ENCODE results near the gene AFTPH. TPM values are rescaled to one million over a fixed set of nuclear protein-coding genes. Genes with fewer than 3 reads are reported as not detected.

Gene AFTPH
- total RNA-seq, 1 donor from 2014 or later = 11.3 TPM

DNA sequence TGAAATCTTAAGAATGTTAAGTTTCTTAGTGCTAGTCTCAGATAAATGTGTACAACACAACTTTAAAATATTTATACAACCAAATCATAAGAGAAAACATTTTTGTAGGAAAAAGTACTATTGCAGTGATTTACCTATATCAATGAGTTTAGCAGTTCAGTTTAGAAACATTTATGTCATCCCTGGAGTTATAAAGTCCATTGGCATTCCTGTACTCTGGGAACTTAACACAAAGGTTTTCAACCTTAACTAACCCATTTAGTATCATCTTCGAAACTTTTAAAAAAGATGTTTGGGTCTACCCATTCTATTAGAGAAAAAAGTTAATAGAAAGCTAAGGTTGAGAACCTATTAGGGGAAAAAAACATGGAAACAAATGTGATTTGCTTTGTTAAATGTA is 10.9 kb downstream of the AFTPH start:
- no peak for DNase-seq
- no peaks in the 10 kb centered on the region for H3K9me3 ChIP-seq (replicated peaks)
- H3K27me3 ChIP-seq (ENCODE audit: low read depth) = no peaks in the 10 kb centered on the region
- no peak overlapping the region for H3K4me3 ChIP-seq
- intact Hi-C loops (cut with micrococcal nuclease) = no loop called here
- peaks cover 45% of the 10 kb centered on the region for H3K4me1 ChIP-seq
- TF ChIP-seq, protein P1, sequence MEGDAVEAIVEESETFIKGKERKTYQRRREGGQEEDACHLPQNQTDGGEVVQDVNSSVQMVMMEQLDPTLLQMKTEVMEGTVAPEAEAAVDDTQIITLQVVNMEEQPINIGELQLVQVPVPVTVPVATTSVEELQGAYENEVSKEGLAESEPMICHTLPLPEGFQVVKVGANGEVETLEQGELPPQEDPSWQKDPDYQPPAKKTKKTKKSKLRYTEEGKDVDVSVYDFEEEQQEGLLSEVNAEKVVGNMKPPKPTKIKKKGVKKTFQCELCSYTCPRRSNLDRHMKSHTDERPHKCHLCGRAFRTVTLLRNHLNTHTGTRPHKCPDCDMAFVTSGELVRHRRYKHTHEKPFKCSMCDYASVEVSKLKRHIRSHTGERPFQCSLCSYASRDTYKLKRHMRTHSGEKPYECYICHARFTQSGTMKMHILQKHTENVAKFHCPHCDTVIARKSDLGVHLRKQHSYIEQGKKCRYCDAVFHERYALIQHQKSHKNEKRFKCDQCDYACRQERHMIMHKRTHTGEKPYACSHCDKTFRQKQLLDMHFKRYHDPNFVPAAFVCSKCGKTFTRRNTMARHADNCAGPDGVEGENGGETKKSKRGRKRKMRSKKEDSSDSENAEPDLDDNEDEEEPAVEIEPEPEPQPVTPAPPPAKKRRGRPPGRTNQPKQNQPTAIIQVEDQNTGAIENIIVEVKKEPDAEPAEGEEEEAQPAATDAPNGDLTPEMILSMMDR (IDR thresholded peaks at IDR 0.05; ENCODE audit: borderline replicate concordance) = no peak
- no peaks in the 10 kb centered on the region for H3K36me3 ChIP-seq
- H3K27ac ChIP-seq (replicated peaks) = no peak overlapping the region

DNA sequence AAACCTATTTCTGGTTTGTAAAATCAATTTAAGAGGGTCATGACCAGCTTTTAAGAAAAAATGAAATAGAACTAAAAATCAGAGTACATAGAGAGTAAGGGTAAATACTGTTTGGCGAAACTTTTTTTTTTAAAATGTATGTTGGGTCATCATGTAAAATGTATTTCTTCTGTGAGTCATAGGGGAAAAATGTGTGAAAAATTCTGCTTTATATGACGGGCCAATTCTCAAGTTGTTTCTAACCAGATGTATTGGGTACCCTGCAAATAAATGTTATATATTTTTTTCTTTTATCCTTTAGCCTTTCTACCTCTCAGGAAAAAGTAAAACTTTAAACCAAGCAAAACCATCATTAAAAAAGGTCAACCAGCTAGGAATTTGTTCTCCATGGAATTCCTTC is 13.9 kb downstream of the AFTPH start:
- Histone ChIP-seq H3K4me3 (no peak overlapping the region), H3K27ac (replicated peaks) (no peak overlapping the region), H3K4me1 (peaks cover 54% of the 10 kb centered on the region), H3K9me3 (replicated peaks) (no peaks in the 10 kb centered on the region), H3K27me3 (ENCODE audit: low read depth) (no peaks in the 10 kb centered on the region), H3K36me3 (no peaks in the 10 kb centered on the region)
- DNase-seq = no peak
- TF ChIP-seq, protein P1 (IDR thresholded peaks at IDR 0.05; ENCODE audit: borderline replicate concordance) = no peak
- intact Hi-C loops (cut with micrococcal nuclease) = no loop called here

DNA sequence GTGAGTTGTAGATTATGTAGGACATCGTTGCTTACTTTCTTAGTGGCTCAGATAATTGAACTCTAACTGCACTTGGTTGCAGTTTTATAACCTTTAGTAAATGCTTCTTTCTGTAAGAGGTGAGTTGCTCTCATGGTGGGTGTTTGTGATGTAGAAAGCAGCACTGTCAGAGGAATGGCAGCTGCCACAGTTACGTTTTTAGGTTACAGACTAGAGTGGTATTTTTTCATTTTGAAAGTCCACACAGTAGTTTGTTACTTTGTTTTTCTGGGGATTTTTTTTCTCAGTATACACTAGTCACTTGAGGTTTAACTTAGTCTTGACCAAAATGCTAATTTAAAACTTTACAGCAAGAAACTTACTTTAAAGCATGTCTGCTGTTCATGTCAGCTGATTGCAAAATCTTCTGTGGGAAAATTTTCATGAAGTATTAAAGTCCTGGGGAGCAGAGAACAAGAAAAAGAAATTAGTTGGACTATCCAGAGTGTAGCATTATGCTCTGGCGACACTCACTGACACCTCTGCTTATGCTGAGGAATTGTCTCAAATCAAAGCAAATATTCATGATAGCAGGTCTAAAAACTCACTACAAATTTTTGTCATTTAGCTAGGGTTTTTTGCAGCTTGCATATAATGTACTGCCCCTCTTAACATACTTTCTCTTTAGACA is 14.8 kb downstream of the AFTPH start:
- H3K9me3 ChIP-seq (replicated peaks) = no peaks in the 10 kb centered on the region
- H3K27ac ChIP-seq (replicated peaks) = no peak overlapping the region
- intact Hi-C loops (cut with micrococcal nuclease) = no loop called here
- H3K4me3 ChIP-seq = no peak overlapping the region
- TF ChIP-seq, protein P1 (IDR thresholded peaks at IDR 0.05; ENCODE audit: borderline replicate concordance) = no peak
- H3K36me3 ChIP-seq = no peaks in the 10 kb centered on the region
- no peak for DNase-seq
- H3K27me3 ChIP-seq (ENCODE audit: low read depth) = no peaks in the 10 kb centered on the region
- peaks cover 55% of the 10 kb centered on the region for H3K4me1 ChIP-seq

DNA sequence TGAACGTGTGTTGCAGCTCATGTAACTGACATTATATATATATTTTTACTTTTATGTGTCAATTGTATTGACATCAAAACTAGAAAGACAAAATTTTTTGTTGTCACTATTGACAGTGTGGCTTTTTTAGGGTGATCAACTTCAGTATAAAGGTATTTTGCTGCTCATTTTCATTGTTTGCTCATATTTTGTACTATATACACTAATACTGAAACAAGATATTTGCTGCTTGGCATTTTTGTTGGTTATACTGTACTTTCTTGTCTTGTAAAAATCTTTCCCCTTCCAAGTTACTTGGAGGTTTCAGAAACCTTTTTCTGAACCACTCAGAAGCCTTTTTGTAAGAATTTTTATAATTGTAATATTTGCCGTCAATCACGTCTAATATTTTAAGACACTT is 16.5 kb downstream of the AFTPH start:
- Histone ChIP-seq H3K4me1 (peaks cover 49% of the 10 kb centered on the region), H3K4me3 (no peak overlapping the region), H3K27me3 (ENCODE audit: low read depth) (no peaks in the 10 kb centered on the region), H3K36me3 (no peaks in the 10 kb centered on the region), H3K9me3 (replicated peaks) (no peaks in the 10 kb centered on the region), H3K27ac (replicated peaks) (no peak overlapping the region)
- TF ChIP-seq, protein P1 (IDR thresholded peaks at IDR 0.05; ENCODE audit: borderline replicate concordance) = no peak
- no peak for DNase-seq
- intact Hi-C loops (cut with micrococcal nuclease) = no loop called here

DNA sequence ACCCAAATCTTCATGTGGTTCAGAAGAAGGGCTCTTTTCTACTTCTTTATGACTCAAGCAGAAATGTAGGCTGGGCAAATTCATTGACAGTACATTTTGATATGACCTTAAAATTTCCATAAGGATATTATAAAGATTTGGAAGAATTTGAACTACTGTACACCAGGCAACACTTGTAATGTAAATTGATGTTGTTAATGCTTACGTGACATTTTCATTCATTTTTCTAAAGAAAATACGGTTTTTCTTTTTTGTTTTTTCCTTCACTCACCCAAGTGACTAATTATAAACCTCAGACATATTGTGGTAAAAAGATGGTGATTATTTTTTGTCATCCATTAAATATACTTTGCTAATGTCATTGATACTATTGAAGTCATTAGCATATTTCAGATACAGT is 17.4 kb downstream of the AFTPH start:
- Histone ChIP-seq H3K4me1 (peaks cover 48% of the 10 kb centered on the region), H3K27ac (replicated peaks) (no peak overlapping the region), H3K9me3 (replicated peaks) (no peaks in the 10 kb centered on the region), H3K4me3 (no peak overlapping the region), H3K27me3 (ENCODE audit: low read depth) (no peaks in the 10 kb centered on the region), H3K36me3 (no peaks in the 10 kb centered on the region)
- no peak for DNase-seq
- TF ChIP-seq, protein P1 (IDR thresholded peaks at IDR 0.05; ENCODE audit: borderline replicate concordance) = no peak
- intact Hi-C loops (cut with micrococcal nuclease) = no loop called here
